ENCODE data around the gene HORMAD2. TPM values are rescaled to one million over a fixed set of nuclear protein-coding genes. Genes with fewer than 3 reads are reported as not detected.

Gene HORMAD2
- total RNA-seq (not detected in 2 replicates), polyA plus RNA-seq (not detected in 2 replicates), polyA minus RNA-seq (ENCODE audit: low replicate concordance) (not detected in 2 replicates)
- not detected in 2 replicates for polyA plus RNA-seq (2012)

- H3K36me3 ChIP-seq (ENCODE audit: control insufficient read depth, insufficient read depth, low read length): no peaks in the 10 kb centered on the region
- peak within 1 kb of the TSS in 1 of 4 experiments; percentile 26 for H3K4me3 ChIP-seq (replicated peaks in 1 of 4; ENCODE audit: control extremely low read depth in 1 of 4, insufficient read depth in 1 of 4, low read depth in 3 of 4, low read length in 4 of 4)
- H3K27me3 ChIP-seq (ENCODE audit: control insufficient read depth, insufficient read depth, low read length): peaks cover 8% of the 10 kb centered on the region
- no peak within 1 kb of the TSS for H3K27ac ChIP-seq (ENCODE audit: insufficient read depth, low read length)
- no peaks in the 10 kb centered on the region for H3K9me3 ChIP-seq (ENCODE audit: control insufficient read depth, insufficient read depth, low read depth, low read length)
- no peaks in the 10 kb centered on the region for H3K4me1 ChIP-seq (ENCODE audit: control insufficient read depth, extremely low read depth, insufficient read depth, low read length)
- H3K79me2 ChIP-seq (ENCODE audit: control insufficient read depth, insufficient read depth, low read length): no peaks in the 10 kb centered on the region
- no peak for TF ChIP-seq EZH2 (IDR thresholded peaks at IDR 0.05; ENCODE audit: low read length, missing control alignments)
- peak within 1 kb of the TSS; percentile 44 for H2AFZ ChIP-seq (ENCODE audit: low read length)
- no peaks in the 10 kb centered on the region for H4K20me1 ChIP-seq (ENCODE audit: control insufficient read depth, extremely low read depth, insufficient read depth, low read length)
- H3K4me2 ChIP-seq (ENCODE audit: extremely low read depth, insufficient read depth, low read length): peak within 1 kb of the TSS; percentile 3
- peak; percentile 43 to 72 for DNase-seq (ENCODE audit: low read depth in 2 of 2)
- no peak within 1 kb of the TSS for H3K9ac ChIP-seq (ENCODE audit: insufficient read depth, low read length)
Measured at GRCh38 chr22:30079952-30080533, at the start of gene HORMAD2. HORMAD2 (plus strand) TSS chr22:30080464; CDS start chr22:30093953, 13,489 bp downstream.

DNA sequence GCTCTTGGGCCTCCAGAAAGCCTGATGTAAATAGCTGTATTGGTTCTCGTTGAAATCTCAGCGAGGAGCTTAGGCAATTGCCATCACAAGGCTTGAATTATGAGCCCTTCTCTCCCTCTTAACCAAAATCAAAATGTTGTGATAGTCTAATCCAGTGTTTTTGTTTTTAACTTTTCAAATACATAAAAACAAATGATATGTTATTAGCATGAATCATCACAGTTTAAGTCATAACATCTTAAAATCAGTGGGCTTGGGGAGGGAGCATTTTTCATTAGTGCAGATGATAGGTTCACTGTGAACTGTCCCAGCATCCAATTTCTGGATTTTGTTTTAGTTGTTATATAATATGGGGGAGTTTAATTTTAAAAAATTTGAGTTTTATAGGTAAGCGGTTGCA, 48.9 kb upstream of the HORMAD2 start:
- Histone ChIP-seq H3K79me2 (ENCODE audit: control insufficient read depth, insufficient read depth, low read length) (no peaks in the 10 kb centered on the region), H3K4me1 (ENCODE audit: control insufficient read depth, extremely low read depth, insufficient read depth, low read length) (no peaks in the 10 kb centered on the region), H3K9me3 (ENCODE audit: control insufficient read depth, insufficient read depth, low read depth, low read length) (no peaks in the 10 kb centered on the region), H3K4me2 (ENCODE audit: extremely low read depth, insufficient read depth, low read length) (no peak overlapping the region), H3K9ac (ENCODE audit: insufficient read depth, low read length) (no peak overlapping the region), H3K4me3 (replicated peaks in 1 of 4; ENCODE audit: control extremely low read depth in 1 of 4, insufficient read depth in 1 of 4, low read depth in 3 of 4, low read length in 4 of 4) (no peak overlapping the region), H2AFZ (ENCODE audit: low read length) (no peak overlapping the region), H3K27me3 (ENCODE audit: control insufficient read depth, insufficient read depth, low read length) (no peaks in the 10 kb centered on the region), H3K36me3 (ENCODE audit: control insufficient read depth, insufficient read depth, low read length) (peaks cover 2% of the 10 kb centered on the region), H3K27ac (ENCODE audit: insufficient read depth, low read length) (no peak overlapping the region), H4K20me1 (ENCODE audit: control insufficient read depth, extremely low read depth, insufficient read depth, low read length) (no peaks in the 10 kb centered on the region)
- TF ChIP-seq EZH2 (IDR thresholded peaks at IDR 0.05; ENCODE audit: low read length, missing control alignments): no peak
- TF ChIP-seq, protein P1, sequence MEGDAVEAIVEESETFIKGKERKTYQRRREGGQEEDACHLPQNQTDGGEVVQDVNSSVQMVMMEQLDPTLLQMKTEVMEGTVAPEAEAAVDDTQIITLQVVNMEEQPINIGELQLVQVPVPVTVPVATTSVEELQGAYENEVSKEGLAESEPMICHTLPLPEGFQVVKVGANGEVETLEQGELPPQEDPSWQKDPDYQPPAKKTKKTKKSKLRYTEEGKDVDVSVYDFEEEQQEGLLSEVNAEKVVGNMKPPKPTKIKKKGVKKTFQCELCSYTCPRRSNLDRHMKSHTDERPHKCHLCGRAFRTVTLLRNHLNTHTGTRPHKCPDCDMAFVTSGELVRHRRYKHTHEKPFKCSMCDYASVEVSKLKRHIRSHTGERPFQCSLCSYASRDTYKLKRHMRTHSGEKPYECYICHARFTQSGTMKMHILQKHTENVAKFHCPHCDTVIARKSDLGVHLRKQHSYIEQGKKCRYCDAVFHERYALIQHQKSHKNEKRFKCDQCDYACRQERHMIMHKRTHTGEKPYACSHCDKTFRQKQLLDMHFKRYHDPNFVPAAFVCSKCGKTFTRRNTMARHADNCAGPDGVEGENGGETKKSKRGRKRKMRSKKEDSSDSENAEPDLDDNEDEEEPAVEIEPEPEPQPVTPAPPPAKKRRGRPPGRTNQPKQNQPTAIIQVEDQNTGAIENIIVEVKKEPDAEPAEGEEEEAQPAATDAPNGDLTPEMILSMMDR (conservative IDR thresholded peaks at IDR 0.05 in 1 of 2, IDR thresholded peaks at IDR 0.05 in 1 of 2; ENCODE audit: low read depth in 1 of 2, low read length in 2 of 2): no peak
- DNase-seq (ENCODE audit: low read depth in 2 of 2): no peak

GRCh38 chr22:30031764-30032455, 48.4 kb upstream of the HORMAD2 start:
- TF ChIP-seq, protein P1 (conservative IDR thresholded peaks at IDR 0.05 in 1 of 2, IDR thresholded peaks at IDR 0.05 in 1 of 2; ENCODE audit: low read depth in 1 of 2, low read length in 2 of 2): no peak
- TF ChIP-seq EZH2 (IDR thresholded peaks at IDR 0.05; ENCODE audit: low read length, missing control alignments): no peak
- no peak for DNase-seq (ENCODE audit: low read depth in 2 of 2)
- H3K9ac ChIP-seq (ENCODE audit: insufficient read depth, low read length): no peak overlapping the region

More at GRCh38 chr22:30031764-30032455, 48.4 kb upstream of the HORMAD2 start:
- H3K9me3 ChIP-seq (ENCODE audit: control insufficient read depth, insufficient read depth, low read depth, low read length): no peaks in the 10 kb centered on the region
- H3K27ac ChIP-seq (ENCODE audit: insufficient read depth, low read length): no peak overlapping the region
- H3K27me3 ChIP-seq (ENCODE audit: control insufficient read depth, insufficient read depth, low read length): no peaks in the 10 kb centered on the region
- no peaks in the 10 kb centered on the region for H3K79me2 ChIP-seq (ENCODE audit: control insufficient read depth, insufficient read depth, low read length)
- H3K4me3 ChIP-seq (replicated peaks in 1 of 4; ENCODE audit: control extremely low read depth in 1 of 4, insufficient read depth in 1 of 4, low read depth in 3 of 4, low read length in 4 of 4): no peak overlapping the region
- H3K4me1 ChIP-seq (ENCODE audit: control insufficient read depth, extremely low read depth, insufficient read depth, low read length): no peaks in the 10 kb centered on the region
- H2AFZ ChIP-seq (ENCODE audit: low read length): no peak overlapping the region
- H3K36me3 ChIP-seq (ENCODE audit: control insufficient read depth, insufficient read depth, low read length): peaks cover 2% of the 10 kb centered on the region
- no peak overlapping the region for H3K4me2 ChIP-seq (ENCODE audit: extremely low read depth, insufficient read depth, low read length)
- no peaks in the 10 kb centered on the region for H4K20me1 ChIP-seq (ENCODE audit: control insufficient read depth, extremely low read depth, insufficient read depth, low read length)
